Middle frontal gyrus (tissue), 1 donor: ENCODE data around the gene ASCL3.
"Not testable (repeated sequence)": the region's sequence is repeated elsewhere in the genome, so short reads cannot be mapped to it uniquely, and the experiment has no call there.

Experiments used
- DNase-seq: peaks from one replicate; pipeline ENCODE4 v3.0.0-alpha.2; 2015; ENCODE audit warnings: low spot score; ENCODE audit errors: extremely low spot score

Gene ASCL3, protein sequence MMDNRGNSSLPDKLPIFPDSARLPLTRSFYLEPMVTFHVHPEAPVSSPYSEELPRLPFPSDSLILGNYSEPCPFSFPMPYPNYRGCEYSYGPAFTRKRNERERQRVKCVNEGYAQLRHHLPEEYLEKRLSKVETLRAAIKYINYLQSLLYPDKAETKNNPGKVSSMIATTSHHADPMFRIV

DNA sequence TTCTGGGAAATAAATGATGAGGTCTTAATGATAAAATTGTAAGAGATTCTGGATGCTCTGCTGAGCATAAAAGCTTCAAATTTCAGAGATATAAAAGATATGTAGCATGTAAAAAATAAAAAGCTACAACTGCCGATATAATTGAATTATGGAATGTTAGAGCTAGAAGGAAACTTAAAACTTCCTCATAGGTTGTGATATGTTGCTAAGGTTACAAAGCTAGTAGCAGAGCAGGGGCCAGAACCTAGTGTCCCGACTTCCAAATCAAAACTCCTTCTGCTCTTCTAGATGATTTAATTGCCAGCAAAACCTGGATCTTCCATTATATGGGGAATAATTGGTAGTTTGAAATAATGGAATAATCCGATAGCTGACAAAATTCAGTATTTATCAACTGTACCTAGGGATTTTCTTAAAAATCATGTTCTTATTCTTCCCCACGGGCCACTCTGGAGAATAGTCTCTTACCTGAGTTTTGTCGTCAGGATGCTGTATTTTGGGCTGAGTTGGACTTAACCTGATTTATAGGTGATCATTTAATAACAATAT, at the start of gene ASCL3:
ASCL3 (minus strand) TSS at position 499 of the 549 bp plus-strand sequence. CDS start 4,855 bp downstream, outside the sequence.
- DNase-seq = no peak

DNA sequence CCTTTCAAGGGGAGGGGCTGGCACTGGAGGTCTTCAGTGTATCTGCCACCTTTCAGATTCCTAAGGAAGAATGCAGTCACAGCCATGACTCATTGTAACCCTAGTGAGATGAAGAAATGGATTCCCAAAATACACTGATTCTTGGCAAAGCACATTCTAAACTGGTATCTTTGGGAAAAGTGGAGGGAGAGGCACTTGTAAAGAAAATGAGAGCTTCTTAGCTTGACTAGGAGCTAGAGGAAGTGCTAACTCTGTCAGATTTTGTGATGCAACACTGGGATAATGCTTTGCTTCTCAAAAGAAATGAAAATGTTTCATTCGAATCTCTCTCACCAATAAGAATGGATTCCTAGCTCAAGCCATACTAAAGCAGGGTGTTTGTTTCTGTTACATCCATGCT, 46.6 kb upstream of the ASCL3 start:
- DNase-seq = no peak

DNA sequence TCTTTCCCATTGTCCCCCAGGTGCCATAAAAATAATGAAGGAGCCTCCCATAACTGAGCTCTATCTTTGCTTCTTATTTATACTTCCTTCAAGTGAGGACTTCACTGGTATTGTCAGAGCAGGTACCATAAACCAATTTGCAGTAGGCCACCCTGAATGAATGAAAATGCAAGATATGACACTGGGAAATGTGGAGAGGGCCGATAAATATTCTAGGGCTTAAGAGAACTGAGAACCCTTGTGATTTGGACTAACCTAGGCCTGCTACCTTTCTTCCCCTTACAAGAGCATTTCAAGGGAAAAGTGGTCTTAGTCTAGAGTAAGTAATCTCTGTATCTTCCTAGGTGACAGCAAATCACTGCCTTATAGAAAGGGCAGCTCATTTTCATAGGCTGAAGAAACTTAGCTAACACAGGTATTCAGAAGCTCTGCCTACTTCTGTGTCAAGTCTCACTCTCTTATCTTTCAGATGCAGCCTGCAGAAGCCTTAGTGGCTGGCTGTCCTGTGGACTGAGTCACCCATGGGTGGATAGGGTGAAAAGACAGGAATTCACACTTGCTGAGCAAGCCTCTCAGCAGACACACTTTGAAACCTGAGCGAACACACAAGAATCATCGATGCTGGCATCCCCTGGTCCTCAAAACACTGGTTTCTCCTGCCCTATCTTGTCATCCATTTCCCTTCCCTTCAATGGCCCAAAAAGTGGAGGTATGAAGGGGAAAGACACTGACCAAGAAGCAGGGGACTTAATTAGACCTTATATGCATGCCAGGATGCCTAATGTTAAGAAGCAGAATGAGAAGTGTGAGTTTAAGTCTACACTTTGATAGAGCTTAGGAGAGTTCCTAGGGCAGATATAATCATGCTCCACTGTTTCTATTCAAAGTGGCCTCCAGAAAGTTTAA, 45.8 kb upstream of the ASCL3 start:
- DNase-seq = no peak

DNA sequence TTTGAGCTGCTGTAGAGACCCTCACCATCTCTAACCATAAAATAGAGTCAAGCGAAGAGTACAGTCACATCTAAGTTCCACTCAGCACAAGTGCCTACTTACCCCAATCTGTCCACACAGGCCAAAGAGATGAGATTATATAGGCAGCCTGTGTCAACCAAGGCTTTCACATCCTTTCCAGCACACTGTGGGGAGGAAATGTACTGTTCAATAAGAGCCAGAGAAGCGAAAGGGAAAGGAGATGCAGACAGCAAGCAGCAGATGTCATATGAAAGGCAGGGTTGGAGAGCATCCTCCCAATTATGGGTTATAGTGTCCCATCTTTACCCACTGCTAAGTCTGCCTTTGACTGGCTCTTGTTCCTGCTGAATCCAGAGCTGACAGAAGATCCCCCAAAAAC, 44.6 kb upstream of the ASCL3 start:
- DNase-seq = no peak

DNA sequence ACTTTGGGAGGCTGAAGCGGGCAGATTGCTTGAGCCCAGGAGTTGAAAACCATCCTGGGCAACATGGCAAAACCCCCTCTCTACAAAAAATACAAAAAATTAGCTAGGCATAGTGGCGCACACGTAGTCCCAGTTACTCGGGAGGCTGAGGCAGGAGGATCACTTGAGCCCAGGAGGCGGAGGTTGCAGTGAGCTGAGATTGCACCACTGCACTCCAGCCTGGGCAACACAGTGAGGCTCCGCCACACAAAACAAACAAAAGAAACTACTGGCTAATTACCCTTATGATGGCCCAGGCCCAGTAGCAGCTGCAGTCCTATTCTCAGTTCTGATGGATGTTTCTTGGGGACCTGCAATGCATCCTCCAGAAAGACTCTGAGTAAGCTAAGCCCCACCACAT, 44.0 kb upstream of the ASCL3 start:
- not testable (repeated sequence) for DNase-seq

DNA sequence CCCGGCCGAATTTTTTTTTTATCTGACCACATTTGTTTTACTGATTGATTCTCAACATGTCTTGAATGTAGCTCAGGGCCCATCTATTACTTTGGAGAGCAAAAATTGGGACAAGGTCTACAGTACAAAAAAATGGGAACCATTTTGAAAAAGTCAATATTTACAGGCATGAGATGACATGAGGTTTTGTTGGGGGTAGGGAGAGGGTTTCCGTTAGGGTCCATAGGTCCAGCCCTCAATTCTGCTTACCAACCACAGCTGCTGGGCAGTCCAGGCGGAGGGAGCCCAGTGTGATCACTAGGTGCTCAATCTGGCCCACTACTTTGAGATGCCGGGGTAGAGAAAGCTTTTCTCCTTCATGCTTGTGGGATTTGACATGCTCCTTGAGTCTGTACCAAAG, 42.6 kb upstream of the ASCL3 start:
- no peak for DNase-seq

DNA sequence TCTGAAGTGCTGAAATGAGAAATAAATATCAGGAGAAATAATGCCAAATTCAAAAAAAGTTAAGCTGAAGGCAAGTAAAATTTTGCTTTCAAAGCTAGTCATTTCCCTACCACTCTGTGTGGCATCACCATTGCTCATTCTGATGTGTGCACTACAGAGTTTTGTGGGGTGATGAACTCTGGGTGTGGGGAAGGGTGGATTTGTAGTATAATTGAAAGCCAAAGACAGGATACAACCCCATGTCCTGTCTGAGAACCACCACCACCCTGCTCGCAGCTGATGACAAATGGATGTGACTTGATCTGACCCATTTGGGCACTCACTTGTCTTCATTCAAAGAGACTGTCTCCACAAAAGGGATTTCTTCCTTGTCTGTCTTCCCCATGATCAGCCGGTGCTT, 40.7 kb upstream of the ASCL3 start:
- no peak for DNase-seq

DNA sequence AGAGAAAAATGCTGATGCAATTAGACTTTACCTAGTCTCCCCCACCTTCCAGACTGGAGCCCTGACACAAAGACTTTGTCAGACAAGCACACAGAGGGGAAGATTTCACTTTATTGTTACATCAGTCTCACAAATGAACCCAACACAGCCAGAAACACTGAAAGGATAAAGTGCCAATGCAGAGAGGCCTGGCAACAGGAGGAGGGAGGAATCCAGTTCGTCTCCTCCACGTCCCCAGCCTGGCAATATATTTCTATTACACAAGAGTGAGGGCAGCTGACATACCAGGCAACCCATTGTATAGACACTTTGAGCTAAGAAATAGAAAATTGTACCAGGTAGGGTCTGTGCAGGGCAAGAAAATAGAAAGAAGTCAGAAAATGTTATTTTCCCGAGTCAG, 37.7 kb upstream of the ASCL3 start:
- no peak for DNase-seq

DNA sequence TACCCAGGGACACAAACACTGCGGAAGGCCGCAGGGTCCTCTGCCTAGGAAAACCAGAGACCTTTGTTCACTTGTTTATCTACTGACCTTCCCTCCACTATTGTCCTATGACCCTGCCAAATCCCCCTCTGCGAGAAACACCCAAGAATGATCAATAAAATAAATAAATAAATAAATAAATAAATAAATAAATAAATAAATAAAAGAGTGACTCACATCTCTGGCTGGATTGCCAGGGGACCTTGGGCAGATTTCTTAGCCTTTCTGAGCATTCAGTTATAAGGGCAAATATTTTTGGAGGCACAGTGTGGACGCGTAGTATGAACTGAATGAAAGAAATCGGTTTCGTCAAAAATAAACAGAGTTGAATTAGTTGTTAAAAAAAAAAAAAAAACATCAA, 36.5 kb upstream of the ASCL3 start:
- not testable (repeated sequence) for DNase-seq

DNA sequence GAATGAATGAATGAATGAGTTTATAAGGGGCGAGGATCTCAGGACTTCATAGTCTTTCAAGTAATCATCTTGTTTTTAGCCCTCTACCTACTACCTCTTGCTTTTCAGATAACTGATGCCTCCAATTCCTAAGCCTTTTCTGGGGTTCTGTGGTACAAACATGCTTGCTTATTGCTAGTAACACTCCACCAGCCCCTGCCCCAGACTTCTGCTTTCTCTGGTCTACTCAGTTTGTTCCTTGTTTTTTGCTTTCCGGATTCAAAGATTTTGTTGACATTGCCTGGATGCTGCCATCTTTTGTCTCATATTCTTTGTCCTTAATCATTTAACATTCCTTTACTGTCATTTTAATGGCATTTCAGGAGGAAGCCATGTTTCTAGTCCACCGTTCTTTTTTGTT, 30.3 kb upstream of the ASCL3 start:
- no peak for DNase-seq

DNA sequence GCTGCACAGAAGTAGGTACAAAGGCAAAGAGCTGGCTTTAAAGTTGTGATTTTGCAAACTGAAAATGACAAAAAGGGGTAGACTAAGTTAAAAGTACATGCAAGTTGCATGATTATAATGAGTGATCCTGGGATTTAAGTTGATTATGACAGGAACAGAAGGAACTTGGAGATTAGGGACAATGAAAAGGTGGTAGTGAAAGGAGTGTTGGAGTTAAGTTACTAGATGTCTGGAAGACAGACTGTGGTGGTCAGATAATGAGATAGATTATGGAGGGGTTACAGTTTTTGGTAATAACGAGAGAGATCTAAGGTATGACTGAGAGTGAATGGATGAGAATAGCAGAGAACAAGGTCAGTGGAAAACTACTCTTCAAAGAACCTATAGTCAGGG, 29.1 kb upstream of the ASCL3 start:
- no peak for DNase-seq

DNA sequence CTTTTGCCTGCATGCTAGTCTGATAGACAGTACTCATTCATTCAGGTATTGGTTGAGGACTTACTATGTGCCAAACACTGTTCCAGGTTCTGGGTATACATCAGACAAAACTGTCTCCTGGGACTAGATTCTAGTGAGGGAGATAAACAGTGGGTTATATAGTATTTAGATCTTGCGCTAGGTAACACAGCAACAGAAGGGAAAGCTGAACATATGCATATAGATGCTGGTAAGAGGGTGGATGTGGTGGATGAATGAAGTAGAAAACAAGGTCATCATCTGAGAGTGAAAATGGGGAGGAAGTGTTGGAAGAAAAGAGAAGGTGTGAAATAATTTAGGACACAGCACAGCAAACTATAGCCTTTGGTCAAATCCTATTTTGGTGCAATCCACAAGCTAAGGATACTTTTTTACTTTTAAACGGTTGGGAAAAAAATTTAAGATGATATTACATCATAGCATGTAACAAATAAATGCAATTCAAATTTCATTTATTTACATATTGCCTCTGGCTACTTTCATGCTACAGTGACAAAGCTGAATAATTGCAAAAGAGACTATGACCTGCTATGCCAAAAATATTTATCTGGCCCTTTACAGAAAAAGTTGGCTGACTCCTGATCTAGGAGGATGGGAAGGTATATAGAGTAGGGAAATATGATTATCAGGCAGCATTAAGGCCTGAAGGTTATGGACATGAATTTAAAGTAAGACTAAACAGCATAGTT, 28.5 kb upstream of the ASCL3 start:
- DNase-seq = no peak

DNA sequence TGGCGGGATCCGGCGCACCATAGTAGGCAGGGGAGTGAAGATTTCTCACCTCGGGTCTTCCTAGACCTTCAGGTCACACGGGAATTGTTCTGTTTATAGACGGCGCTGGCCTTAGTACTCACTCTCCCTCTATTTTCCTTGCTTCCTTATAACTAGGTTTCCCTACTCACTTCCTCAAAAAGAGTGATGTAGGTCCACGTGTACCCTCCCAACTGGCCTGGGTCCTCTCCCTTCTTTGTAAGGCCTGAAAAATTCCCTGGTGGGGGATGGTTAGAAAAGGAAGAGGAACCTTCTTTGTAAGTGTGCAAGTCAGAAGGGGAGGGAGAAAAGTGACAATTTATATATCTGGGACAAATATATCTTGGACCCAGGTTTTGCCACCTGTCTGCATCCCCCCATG, 24.4 kb upstream of the ASCL3 start:
- DNase-seq = no peak

DNA sequence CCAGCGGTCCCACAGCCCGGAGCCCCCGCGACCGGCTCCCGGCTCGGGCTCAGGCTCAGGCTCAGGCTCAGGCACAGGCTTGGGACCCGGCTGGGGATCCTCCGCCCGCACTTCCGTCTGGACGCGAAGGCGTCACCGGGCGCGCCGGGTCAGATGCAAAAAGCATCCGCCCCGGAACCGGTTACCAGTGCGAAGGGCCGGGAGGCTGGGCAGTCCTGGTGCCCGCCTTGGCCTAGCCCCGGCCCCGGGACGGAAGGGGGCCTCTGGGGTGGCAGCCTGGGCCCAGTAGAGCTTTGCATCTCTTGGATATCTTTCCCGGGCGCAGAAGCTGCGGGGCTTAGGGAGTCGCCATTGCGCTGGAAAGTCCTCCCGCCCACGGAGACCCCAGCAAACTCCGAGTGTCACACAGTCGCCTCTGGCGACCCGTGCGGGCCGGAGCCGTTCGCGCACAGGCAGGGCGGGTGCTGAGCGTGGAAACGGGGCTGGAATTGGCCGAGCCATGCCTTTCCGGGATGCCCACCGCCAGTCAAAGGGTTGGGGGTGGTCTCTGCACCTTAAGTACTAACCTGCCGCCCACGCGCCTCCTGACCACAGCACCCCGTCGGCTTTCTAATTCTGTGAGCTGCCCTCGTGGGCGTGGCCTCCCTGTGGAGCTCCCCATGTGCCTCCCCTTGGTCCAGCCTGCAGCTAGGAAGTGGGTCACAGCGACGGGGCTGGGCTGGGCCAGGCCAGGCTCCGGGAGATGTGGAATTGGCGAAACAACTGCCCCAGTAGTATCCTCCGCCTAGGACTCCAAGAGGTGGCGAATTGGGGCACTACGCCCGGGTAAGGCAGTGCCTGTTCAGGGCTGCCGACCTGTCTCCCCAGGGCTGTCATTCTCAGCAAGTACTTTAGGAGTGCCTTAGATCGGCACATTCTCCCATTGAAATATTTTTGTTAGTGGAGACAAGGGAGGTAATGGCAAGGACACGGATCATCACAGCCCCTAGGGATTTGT, 21.8 kb upstream of the ASCL3 start, which contains the start of gene TMEM9B:
TMEM9B (minus strand) TSS at position 119 of the 997 bp plus-strand sequence. CDS start 129 bp downstream, outside the sequence.
- peak; percentile 88 for DNase-seq

DNA sequence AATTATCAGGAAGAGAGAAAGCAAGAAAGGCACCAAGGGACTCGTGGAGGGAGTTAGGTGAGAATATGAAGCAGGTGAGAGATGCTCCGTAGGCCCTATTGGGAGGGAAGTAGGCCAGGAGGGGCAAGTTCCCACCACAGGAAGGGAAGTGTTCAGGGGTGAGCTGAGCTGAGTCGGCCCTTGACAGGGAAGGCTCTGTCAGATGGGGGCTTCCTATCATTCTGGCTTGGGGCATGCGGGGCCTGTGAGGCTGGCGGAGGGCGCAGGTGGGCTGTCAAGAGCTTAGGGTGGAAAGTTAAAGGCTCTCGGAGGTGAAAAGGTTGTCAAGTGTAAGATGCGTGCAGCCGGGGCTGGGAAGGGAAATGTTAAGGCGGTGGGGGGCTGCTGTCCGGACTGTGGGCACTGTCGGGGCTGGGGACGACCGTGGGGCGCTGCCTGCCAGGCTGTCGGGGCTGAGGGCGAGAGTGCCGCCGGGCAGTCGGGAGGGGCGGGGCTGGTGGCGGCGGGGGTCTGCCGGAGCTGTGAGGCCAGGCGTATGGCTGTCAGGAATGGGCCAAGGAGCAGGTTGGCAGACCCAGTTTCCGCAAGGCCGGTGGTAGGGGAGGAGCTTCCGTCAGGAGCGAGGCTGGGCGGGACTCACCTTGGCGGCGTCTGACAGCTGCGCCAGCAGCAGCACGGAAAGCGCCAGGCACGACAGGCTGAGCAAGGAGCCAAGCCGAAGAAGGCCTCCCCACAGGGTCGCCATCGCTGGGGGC, 20.9 kb upstream of the ASCL3 start:
- no peak for DNase-seq

DNA sequence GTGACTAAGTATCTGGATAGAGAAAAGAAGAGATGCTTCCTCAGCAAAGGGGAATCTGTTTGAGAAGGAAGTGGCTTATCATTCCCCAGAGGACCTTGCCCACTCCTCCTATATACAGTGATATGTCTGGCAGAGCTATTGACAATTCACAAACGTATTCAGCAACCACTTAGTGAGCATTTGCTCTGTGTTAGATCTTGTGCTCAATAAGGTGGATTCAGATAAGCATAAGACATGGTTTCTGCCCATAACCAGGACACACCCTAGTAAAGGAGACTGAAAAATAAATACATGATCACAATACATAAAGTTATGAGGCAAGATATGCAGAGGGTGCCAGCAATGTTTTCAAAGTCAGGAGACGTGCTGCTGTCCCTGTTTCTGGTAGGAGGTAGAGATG, 20.0 kb upstream of the ASCL3 start:
- no peak for DNase-seq

DNA sequence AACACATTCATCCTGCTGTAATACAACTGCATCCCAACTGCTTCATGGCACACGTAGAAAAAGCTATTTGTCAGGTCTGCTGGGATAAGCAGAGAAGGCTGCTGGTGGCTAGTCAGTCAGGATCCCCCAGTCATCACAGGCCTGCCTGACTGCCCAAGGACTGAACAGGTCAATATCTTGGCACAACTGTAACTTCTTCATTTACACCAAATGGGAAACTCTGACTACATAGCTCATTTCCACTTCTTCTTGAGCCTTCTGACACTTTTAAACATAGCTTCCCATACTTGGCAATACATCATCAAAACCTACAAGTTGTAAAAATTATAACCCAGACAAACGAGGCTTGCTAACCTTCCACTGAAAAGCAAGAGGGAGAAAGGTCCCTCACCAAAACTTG, 18.6 kb upstream of the ASCL3 start:
- DNase-seq = no peak

DNA sequence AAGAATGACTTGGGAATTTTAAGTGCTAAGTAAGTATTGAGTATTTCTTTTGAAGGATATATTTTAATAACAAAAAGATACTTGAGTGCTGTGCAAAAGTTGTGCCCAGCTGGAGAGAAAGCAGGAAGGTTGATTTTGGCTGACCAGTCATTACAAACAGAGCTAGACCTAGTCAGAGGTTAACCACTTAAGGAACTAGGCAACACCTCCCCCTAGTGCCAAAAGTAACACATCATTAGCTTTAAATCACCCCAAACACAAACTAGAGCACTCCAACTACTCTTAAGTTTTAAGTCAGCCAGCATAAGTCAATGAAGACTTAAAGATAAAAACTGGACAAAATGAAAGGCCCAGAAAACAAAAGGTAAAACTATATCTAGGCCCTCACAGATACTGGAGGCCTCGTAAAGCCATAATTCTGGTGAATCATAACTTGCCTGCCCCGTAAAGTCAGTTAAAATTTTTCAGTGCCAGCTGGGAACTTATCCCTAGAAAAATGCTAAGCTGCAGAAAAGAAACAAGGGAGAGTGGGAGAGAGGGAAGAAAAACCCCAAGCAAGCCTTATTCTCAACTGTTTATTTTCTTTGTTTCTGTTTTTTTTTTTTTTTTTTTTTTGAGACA, 16.8 kb upstream of the ASCL3 start:
- no peak for DNase-seq

DNA sequence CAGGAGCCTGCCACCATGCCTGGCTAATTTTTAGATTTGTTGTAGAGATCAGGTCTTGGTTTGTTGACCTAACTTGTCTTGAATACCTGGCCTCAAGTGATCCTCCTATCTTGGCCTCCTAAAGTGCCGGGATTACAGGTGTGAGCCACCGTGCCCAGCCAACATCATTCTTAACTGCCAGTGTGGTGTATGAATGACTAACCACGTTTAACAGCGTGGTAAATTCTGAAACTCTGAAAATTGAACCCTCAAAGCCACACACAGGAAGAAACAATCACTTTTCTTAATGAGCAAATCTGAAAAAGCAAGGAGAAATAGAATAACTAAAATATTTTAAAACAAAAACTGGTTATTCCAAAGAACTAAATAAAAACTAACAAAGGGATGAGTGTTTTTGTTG, 14.0 kb upstream of the ASCL3 start:
- no peak for DNase-seq
